ENCODE measurements around the gene PANK2.
"Not testable (repeated sequence)": the region's sequence is repeated elsewhere in the genome, so short reads cannot be mapped to it uniquely, and the experiment has no call there.

PANK2 gene

DNA sequence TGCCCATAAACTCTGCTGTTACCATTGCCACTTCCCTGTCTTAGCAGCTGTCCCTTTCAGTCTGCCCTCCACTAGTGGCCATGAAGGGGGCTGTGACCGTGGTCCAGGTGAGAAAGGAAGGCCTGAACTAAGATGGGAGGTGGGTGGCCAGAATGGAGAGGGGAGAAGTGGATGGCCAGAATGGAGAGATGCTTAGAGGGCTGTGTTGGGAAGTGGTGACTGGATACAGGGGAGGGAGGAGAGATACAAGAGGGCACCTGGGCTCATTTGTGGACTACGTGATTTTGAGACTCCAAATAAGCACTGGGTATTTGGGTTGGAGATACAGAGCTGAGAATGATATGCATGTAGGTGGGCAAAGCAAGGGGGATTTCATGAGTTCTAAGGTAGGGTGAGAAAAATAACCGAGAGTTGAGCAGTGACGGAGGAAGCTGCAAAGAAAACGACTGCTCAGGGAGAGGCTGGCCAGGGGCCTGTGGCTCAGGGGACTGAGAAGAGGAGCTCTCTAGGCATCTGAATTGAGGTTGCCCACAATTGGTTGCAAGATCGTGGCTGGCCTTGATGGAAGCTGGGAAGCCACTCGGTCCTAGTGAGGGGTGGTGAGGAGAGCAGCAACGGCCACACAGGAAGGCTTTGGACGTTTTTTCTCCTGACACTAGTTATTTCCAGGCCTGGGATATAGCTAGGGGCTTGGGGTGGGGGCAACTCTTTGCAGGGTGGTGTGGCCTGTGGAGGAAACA lies 36.9 kb downstream of the PANK2 start:
- no peak for DNase-seq

GRCh38 chr20:3927486-3928291 lies 38.5 kb downstream of the PANK2 start:
- no peak for DNase-seq

DNA sequence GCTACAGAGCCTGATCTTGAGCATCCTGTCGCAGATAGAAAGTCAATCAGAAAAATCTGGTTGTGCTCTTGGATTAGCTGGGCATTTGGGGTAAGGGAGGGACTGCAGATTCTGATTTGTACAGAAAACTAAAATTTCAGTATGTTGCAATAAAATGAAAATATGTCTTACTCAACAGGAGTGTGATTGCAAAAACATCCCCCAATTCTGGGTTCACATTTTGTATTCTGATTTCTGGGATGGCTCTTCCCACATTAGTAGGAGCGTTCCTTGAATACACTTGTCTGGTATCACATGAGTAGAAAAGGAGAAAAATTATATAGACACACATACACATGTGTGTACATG lies 40.5 kb downstream of the PANK2 start:
- no peak for DNase-seq

DNA sequence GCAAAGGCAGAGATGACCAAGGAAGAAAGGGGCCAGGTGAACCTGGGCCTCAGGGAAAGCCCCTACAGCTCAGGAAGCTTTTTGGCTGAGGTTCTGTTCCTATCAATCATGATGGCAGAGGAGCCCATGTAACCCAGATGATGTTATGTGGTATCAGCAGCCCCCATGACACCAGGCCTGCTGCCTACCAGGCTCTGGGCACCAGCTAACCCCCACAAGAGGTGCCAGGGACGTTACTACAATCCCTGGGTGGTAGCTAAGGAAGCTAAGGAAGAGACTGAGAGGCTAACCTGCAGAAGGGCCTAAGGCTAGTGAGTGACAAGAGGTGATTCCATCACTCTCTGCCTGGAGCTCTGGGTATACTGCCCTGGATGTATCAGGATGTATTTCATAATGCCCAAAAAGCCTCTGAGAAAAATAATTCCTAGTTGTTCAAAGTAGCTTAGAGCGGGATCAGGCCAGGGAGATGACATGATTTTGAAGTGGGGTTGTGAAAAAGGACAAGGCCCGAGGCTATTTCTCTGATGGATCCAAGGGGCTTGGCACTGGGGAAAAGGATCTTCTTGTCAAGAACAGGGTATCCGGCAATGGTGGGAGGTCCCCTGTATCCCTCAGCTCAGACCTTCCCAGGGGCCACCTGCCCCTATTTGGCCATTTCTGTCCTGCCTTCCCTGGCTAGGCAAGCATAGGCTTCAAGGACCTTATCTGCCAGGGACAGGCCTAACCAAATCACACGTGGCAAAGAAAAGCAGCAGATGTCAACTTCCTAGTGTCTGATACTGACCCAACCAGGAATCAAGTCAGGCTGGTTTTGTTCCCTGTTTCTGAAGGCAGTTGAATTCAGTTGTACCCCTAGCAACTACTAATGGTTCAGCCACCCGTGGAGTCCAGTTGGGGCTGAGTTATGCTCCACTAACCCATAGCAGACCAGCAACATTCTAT lies 41.3 kb downstream of the PANK2 start:
- DNase-seq, result no peak

DNA sequence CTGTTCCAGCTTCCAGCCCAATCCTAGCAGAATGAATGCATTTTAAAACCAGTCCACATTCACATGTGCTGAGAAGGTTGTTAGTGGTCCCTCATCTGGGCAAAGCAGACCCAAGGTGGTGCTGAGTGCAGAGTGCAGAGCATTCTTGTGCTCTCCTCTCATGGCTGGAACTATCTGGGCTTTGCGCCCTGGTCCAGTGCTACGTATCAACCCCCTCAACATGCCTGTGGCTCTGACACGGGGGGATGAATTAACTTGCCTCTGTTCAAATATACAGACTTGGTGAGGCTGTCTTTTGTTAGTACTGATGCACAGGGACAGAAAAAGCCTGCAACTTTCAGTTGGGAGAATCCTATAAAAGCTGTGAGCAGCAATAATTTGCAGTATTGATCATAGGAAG lies 42.5 kb downstream of the PANK2 start:
- no peak for DNase-seq

DNA sequence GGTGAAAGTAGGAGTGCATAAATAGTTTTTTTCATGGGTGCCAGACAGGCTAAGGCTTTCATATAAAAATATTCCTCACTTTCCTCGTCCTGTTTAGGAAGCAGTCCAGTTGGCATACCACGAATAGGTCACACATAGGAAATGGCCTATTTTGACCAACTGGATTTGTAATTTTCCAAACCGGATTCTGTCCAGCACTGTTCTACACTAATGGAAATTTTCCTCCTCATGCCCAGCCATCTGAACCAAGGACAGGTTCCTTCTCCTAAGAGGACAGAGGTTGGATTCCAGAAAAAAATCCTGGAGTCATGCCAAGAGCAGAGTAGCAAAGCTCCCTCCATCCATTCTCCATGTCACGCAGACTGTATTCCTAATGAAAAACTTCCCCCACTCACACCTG lies 43.1 kb downstream of the PANK2 start:
- DNase-seq, result no peak

DNA sequence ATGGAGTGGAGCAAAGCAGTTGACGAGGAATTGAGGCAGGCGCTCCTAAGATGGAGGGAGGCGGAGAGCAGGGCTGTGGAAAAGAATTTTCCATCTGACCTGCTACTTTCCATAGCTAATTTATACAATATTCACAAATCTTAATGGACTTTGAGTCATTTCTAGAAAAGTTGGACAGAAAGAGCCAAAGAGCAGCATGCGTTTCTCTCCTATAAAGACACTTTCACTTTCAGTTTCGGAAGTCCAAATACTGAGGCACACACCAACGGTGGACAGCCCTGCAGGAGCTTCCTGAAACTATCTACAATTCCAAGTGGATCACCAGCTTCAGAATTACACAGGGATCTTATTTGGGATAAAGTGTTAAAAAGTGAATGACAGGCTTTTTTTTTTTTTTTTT lies 43.5 kb downstream of the PANK2 start:
- no peak for DNase-seq

GRCh38 chr20:3933218-3933617 lies 44.0 kb downstream of the PANK2 start:
- no peak for DNase-seq

DNA sequence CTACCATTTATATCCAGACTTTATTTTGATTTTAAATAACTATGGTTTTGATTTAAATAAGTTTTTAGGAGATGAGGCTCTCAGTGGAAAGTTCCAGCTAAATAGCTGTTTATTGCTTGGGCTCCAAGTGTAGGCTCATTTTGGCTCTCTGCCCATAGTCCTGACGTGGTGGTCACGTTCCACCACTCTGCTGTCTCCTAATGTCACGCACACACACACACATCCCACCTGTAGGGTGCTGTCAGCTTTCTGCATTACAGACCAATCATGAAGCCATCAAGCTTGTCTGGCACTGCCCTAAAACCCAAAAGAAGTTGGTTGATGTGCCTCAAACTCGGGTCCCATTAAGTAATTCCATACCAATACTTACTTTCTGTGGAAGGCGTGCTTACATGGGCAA lies 45.4 kb downstream of the PANK2 start:
- DNase-seq, result no peak

DNA sequence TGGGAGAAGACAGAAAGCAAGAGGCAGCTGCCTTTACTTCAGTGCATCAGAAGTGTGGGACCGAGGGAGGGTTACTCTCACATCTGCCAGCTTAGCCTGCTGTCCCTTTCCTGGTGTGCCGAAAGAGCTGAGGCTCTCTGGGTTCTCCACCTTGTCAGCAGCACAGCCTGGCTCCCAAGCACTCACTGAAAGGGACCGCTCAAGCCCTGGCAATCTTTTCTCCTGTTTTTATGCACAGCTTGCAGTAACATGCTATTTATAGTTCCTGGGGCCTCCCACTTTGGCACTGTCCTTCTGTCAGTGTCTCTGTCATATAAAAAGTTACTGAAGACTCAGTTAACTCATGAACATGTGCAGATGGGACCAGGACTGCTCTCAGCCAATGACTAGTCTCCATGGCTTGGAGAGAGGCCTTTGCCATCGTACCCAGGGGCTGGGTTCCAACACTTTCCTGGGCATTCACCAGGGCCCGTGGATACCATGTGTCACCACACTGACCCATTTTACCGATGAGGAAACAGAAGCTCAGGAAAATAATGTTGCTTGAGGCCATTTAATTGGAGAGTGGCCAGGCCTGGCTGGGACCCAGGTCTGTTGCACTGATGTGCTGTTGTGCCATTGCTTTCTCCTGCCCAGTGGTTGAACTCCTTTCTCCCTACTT lies 46.2 kb downstream of the PANK2 start:
- DNase-seq, result no peak

DNA sequence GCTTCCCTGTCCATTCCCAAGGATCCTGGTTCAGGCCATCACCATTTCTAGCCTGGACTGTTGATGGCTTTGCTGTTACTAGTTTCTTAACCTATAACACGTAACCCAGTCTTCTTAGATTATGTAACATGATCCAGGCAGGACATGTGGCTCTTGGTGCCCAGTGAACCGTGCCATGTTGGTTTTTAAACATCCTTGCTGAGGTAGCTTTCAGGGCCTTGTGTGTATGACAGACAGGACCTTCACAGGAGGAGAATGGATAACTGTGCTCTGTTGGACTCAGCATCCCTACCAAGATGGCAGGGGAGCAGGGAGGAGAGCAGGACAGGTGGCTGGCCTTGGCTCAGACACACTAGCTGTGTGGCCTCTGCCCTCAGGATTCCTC lies 46.8 kb downstream of the PANK2 start:
- no peak for DNase-seq

- no peak for DNase-seq
These were observed 48.4 kb downstream of the PANK2 start for GRCh38 chr20:3937618-3938017.

DNA sequence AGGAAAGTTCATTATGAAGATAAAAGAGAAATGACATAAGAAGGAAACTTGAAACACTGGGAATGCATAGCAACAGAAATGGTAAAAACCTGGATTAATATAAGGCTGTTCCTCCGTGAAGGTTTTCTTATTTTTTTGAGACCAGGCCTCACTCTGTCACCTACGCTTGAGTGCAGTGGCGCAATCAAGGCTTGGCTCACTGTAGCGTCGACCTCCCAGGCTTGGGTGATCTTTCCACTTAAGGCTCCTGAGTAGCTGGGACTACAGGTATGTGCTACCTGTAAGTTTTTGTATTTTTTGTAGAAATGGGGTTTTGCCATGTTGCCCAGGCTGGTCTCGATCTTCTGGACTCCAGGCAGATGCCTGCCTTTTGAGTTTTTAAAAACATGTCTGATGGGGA lies 51.7 kb downstream of the PANK2 start:
- DNase-seq, result no peak

- not testable (repeated sequence) for DNase-seq
These were observed 57.5 kb downstream of the PANK2 start for GRCh38 chr20:3946666-3947065.

GRCh38 chr20:3964719-3965118 lies 75.5 kb downstream of the PANK2 start:
- DNase-seq, result no peak

- DNase-seq, result no peak
These were observed 77.4 kb downstream of the PANK2 start for GRCh38 chr20:3966571-3966970.

GRCh38 chr20:3970016-3970415 lies 80.8 kb downstream of the PANK2 start:
- DNase-seq, result no peak

DNA sequence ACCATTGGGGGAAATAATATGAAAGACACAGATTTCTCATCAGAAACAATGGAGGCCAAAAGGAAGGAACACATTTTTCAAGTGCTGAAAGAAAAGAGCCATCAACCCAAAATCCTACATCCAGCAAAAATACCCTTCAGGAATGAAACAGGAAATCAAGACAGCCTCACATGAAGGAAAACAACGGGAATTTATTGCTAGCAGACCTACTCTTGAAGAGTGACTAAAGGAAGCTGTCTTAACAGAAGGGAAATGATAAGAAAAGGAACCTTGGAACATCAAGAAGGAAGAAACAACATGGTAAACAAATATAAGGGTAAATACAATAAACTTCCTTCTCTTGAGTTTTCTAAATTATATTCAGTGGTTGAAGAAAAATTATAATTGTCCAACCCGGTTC lies 82.0 kb downstream of the PANK2 start:
- DNase-seq, result no peak

GRCh38 chr20:3972161-3972560 lies 83.0 kb downstream of the PANK2 start:
- DNase-seq, result no peak

DNA sequence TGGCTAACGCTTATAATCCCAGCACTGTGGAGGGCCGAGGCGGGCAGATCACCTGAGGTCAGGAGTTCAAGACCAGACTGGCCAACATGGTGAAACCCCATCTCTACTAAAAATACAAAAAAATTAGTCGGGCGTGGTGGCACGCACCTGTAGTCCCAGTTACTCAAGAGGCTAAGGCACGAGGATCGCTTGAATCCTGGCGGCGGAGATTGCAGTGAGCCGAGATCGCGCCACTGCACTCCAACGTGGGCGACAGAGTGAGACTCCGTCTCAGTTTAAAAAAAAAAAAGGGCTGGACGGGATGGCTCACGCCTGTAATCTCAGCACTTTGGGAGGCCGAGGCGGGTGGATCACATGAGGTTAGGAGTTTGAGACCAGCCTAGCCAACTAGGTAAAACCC lies 83.4 kb downstream of the PANK2 start:
- DNase-seq, result not testable (repeated sequence)

- DNase-seq, result no peak
These were observed 84.5 kb downstream of the PANK2 start for GRCh38 chr20:3973705-3974104.

DNA sequence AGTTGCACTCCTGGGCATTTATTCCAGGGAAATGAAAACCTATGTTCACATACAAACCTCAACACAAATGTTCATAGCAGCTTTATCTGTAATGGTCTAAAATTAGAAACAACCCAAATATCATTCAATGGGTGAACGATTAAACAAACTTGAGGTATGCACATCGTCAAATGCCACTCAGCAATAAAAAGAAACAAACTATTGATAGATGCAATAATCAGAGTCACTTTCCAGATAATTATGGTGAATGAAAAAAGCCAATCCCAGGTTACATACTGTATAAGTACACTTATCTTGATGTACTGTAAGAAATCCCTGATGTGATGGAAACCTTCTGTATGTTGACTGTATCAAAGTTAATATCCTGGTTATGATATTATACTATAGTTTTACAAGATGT lies 87.3 kb downstream of the PANK2 start:
- no peak for DNase-seq
